ENCODE results near the gene TRIM28.

TRIM28 gene

DNA sequence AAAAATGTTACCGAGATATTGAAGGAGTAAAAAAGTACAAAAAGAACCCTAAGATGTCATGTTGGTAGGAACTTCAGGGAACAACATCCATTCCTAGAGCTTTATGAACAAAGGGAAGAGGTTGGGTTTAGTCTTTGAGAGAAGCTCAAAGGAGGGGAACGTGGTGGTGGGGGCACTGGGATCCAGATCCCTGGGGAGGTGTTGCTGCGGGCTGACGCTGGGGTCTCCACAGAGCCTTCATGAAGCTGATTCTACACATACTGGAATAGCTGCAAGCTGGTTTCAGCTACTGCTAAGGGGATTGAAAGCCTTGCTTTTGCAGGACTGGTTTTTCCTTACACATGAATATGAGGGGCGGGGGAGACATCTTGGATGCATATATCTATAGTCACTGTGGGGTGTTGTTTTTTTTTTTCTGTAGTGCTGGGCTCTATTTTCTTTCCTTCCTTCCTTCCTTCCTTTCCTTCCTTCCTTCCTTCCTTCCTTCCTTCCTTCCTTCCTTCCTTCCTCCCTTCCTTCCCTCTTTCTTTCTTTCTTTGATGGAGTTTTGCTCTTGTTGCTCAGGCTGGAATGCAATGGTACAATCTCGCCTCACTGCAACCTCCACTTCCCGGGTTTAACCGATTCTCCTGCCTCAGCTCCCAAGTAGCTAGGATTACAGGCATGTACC lies 35.7 kb downstream of the TRIM28 start:
- DNase-seq = no peak

DNA sequence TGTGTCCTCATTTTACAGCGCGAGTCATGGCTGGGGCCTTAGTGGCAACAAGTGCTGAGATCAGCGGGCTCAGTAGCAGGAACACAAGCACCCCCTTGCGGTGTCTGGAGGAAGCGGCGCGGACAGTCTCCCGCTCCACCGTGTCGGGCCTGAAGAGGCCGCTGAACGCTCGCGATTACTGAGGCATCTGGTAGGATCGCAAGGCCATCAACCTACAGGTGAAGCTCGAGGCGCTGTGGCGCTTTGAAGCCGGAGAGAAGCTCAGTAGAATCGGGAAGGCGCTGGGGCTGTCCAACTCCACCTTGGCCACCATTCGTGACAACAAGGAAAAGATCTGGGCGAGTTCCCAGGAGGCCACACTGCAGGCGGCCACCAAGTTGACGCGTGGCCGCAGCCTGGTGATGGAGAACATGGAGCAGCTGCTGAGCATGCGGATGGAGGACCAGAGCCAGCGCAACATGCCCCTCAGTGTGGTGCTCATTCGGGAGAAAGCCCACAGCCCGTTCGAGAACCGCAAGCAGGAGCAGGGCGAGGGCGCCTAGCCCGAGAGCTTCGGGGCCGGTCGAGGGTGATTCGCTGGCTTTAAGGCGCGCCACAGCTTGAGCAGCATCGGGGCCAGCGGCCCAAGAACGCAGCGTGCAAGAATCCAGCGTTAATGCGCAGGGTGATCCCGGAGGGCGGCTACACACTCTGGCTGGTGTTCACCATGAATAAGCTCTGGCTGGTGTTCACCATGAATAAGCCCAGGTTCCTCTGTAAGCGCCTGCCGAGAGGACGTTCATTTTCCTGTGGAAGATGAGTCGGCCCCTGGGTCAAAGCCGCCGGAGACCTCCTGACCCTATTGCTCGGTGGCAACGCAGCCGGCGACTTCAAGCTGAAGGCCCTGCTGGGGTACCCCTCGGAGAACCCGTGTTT lies 37.6 kb downstream of the TRIM28 start:
- DNase-seq = peak; percentile 83

DNA sequence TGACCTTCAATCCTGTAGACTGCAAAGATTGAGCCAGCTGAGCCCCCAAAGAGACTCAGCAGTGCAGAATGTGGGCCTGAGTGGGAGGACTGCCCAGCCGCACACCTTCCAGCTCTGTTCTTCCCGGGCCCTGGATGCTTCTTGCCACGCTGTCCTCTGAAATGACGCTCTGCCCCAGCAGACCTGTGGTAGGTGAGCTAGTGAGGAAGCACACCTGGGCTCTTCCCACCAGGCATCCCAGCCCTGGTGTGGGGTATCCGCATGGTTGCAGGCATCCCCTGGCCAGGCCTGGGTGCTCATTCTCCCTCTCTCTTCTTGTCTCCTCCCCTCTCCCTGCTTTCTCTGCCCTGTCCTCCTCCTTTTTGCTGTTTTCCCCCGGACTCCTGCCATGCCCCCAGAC lies 39.1 kb downstream of the TRIM28 start:
- DNase-seq = no peak

DNA sequence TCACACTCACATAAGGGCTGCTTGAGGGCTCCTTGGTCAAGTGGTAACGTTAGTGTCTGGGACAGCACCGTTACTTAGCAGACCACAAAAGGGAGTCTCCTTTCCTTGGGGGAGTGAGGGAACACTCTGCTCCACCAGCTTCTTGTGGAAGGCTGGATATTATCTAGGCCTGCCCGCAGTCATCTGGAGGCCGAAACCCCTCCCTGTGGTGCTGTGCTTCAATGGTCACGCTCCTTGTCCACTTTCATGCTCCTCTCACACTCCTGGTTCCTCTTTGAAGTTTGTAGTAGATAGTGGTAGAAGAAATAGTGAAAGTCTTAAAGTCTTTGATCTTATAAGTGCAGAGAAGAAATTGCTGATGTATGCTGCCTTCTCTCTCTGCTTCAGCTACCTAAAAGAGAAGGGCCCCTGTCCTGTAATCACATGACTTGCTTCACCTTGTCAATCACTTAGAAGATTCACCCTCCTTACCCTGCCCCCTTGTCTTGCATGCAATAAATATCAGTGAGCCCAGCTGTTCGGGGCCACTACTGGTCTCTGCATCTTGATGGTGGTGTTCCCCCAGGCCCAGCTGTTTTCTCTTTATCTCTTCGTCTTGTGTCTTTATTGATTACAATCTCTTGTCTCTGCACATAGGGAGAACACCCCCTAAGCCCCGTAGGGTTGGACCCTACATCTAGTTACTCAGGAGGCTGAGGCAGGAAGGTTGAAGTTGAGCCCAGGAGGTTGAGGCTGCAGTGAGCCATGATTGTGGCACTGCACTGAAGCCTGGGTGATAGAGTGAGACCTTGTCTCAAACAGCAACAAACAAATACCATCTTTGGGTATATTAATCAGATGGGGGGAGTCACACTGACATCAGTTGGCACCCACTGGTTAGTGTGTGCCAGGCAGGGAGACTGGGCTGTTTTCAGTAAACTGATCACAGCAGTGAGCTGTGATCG lies 40.9 kb downstream of the TRIM28 start:
- no peak for DNase-seq

DNA sequence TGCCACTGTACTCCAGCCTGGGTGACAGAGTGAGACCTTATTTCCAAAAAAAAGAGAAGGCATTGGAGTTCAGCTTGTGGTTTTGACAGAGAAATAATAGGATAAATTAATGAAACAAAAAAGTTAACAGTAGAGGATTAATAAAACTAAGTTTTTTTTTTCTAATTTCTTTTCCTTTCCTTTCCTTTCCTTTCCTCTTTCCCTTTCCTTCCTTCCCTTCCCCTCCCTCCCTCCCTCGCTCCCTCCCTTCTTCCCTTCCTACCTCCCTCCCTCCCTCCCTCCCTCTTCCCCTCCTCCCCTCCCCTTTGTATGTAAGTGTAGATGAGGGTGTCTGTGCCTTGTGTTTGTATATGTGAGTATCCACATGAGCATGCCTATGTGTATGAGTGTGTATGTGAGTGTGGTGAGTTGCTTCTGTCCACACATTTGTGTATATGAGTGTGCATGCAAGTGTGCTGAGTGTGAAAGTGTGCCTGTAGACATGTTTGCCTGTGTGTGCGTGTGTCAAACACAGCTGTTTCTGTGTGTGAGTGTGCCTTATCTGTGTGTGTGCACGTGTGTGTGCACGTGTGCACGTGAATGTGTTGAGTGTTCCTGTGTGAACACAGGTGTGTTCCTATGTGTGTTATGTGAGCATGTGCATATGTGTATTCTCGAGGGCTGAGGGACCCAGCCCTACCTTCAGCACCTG lies 41.7 kb downstream of the TRIM28 start:
- DNase-seq = no peak

DNA sequence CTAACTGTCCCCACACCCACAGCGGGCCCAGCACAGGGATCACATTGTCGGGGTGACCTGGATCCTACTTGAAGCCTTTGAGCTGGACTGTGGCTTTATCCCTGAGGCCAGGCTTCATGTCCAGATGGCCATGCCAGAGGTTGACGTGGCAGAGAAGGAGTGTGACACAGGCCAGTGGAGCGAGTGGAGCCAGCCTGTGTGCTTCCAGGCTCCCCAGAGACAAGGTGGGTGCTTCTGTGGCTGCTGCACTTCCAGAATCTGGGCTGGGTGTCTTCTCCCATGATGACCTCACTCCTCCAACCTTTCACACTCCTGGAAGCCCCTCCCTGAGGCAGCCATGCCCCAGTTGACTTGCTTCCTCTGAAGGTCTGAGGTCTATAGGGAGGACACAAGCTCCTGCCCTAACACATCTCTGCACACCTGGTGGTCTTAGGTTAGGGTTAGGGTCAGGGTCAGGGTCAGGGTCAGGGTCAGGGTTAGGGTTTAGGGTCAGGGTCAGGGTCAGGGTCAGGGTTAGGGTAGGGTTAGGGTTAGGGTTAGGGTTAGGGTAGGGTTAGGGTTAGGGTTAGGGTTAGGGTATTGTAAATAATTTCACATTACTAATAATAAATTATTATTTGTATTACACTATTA lies 42.4 kb downstream of the TRIM28 start:
- no peak for DNase-seq

All from central memory CD4-positive, alpha-beta T cell (primary cell).